ENCODE data around the gene PTPRB.

GRCh38 chr12:70626180-70626579 is 11.0 kb downstream of the PTPRB start:
- TF ChIP-seq POLR2A (IDR thresholded peaks at IDR 0.05) (no peak), CTCF (IDR thresholded peaks at IDR 0.05 in 8 of 11, conservative IDR thresholded peaks at IDR 0.05 in 3 of 11) (no peak), POLR2AphosphoS5 (IDR thresholded peaks at IDR 0.05) (no peak)

All from spleen (tissue), 7 donors.